Measurements from ENCODE around the gene KCNMA1. TPM values are rescaled to one million over a fixed set of nuclear protein-coding genes. Genes with fewer than 3 reads are reported as not detected.

Gene KCNMA1
- total and polyA plus RNA-seq, 9 of the 15 experiments (the other 6 are each of a cell fraction or from before 2014, with no cell fraction given) = 0.01 to 0.95 (median 0.15) TPM; not detected in 4

DNA sequence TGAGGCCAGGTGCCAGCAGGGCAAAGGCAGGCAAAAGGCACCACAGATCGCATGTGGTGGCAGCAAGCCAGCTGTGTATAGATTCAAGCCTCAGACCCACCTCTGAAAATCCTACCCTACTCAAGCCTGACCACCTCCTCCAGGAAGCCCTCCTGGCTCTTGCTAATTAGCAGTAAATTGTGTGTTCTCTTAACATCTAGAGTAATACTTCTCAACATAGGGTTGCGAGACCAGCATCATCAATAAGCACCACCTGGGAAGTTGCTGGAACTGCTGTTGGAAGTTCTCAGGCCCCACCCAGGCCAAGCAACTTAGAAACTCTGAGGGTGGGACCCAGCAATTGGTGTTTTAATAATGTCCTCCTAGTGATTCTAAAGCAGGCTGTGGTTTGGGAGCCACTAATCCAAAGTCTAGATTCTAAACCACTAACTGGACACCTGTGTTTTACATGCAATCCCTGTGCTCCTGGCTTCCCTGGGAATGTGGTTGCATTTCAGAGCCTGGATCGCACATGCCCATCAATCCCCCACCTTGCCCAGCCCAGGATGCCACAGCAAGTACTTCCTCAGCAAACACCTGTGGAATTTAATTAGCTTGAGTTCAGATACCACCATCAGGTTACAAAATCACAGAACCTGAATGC lies 46.2 kb downstream of the KCNMA1 start (continued):
- TF ChIP-seq, protein P1, sequence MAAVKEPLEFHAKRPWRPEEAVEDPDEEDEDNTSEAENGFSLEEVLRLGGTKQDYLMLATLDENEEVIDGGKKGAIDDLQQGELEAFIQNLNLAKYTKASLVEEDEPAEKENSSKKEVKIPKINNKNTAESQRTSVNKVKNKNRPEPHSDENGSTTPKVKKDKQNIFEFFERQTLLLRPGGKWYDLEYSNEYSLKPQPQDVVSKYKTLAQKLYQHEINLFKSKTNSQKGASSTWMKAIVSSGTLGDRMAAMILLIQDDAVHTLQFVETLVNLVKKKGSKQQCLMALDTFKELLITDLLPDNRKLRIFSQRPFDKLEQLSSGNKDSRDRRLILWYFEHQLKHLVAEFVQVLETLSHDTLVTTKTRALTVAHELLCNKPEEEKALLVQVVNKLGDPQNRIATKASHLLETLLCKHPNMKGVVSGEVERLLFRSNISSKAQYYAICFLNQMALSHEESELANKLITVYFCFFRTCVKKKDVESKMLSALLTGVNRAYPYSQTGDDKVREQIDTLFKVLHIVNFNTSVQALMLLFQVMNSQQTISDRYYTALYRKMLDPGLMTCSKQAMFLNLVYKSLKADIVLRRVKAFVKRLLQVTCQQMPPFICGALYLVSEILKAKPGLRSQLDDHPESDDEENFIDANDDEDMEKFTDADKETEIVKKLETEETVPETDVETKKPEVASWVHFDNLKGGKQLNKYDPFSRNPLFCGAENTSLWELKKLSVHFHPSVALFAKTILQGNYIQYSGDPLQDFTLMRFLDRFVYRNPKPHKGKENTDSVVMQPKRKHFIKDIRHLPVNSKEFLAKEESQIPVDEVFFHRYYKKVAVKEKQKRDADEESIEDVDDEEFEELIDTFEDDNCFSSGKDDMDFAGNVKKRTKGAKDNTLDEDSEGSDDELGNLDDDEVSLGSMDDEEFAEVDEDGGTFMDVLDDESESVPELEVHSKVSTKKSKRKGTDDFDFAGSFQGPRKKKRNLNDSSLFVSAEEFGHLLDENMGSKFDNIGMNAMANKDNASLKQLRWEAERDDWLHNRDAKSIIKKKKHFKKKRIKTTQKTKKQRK (IDR thresholded peaks at IDR 0.05; ENCODE audit: borderline replicate concordance, low read depth, low read length) = no peak
- TF ChIP-seq TCF3 (CRISPR knock-in tag; IDR thresholded peaks at IDR 0.05) = no peak
- TF ChIP-seq KDM2B (CRISPR knock-in tag; IDR thresholded peaks at IDR 0.05) = no peak
- TF ChIP-seq, protein P2, sequence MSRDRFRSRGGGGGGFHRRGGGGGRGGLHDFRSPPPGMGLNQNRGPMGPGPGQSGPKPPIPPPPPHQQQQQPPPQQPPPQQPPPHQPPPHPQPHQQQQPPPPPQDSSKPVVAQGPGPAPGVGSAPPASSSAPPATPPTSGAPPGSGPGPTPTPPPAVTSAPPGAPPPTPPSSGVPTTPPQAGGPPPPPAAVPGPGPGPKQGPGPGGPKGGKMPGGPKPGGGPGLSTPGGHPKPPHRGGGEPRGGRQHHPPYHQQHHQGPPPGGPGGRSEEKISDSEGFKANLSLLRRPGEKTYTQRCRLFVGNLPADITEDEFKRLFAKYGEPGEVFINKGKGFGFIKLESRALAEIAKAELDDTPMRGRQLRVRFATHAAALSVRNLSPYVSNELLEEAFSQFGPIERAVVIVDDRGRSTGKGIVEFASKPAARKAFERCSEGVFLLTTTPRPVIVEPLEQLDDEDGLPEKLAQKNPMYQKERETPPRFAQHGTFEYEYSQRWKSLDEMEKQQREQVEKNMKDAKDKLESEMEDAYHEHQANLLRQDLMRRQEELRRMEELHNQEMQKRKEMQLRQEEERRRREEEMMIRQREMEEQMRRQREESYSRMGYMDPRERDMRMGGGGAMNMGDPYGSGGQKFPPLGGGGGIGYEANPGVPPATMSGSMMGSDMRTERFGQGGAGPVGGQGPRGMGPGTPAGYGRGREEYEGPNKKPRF (IDR thresholded peaks at IDR 0.05; ENCODE audit: low read depth, low read length) = no peak
- no peak for TF ChIP-seq PHF20 (IDR thresholded peaks at IDR 0.05; ENCODE audit: partially characterized antibody)
- peak; percentile 68 for TF ChIP-seq RBM25 (IDR thresholded peaks at IDR 0.05; ENCODE audit: low read depth, low read length, severe bottlenecking)
- no peak for TF ChIP-seq THRB (CRISPR knock-in tag; conservative IDR thresholded peaks at IDR 0.05)
- TF ChIP-seq ZNF584 (CRISPR knock-in tag; IDR thresholded peaks at IDR 0.05; ENCODE audit: low read depth) = no peak
- no peak for TF ChIP-seq ZNF282 (CRISPR knock-in tag; IDR thresholded peaks at IDR 0.05)
- no peak for TF ChIP-seq DEAF1 (CRISPR knock-in tag; IDR thresholded peaks at IDR 0.05)
- TF ChIP-seq FOXP4 (CRISPR knock-in tag; IDR thresholded peaks at IDR 0.05; ENCODE audit: borderline replicate concordance) = no peak
- TF ChIP-seq SIX5 (IDR thresholded peaks at IDR 0.05; ENCODE audit: borderline replicate concordance in 1 of 2, insufficient read depth in 1 of 2, low read depth in 1 of 2, low read length in 2 of 2) = no peak
- 0 out of 2 replicates have a peak, but pooled peaks have one; percentile 46 for TF ChIP-seq PTBP1 (IDR thresholded peaks at IDR 0.05; ENCODE audit: low read depth, low read length)
